Activated CD4-positive, alpha-beta memory T cell treated with anti-CD3 and anti-CD28 coated beads for 36 hours (primary cell): ENCODE results near the gene HOXC9. TPM values are rescaled to one million over a fixed set of nuclear protein-coding genes. Genes with fewer than 3 reads are reported as not detected.

ENCODE experiments used
- CTCF ChIA-PET: fragments of 350-600 bp; sonication (Branson Sonifier 250); formaldehyde crosslinking; loops from one replicate; lab custom pipeline; 2021; ENCODE audit warnings: antibody characterized with exemption, inconsistent platforms; lab: Charles Lee
- POLR2A ChIA-PET: fragments of 350-600 bp; sonication (Branson Sonifier 250); formaldehyde crosslinking; loops from one replicate; lab custom pipeline; 2021; ENCODE audit warnings: antibody characterized with exemption; lab: Charles Lee
- DNase-seq: peaks from one replicate; pipeline ENCODE4 v3.0.0-alpha.2; 2020
- H3K27ac Mint-ChIP-seq: one replicate; pipeline ENCODE4 v1.8.0; 2021; ENCODE audit warnings: mixed read lengths
- H3K27me3 Mint-ChIP-seq: one replicate; pipeline ENCODE4 v1.8.0; 2021; ENCODE audit warnings: mixed read lengths
- H3K36me3 Mint-ChIP-seq: one replicate; pipeline ENCODE4 v1.8.0; 2021; ENCODE audit warnings: mixed read lengths
- H3K4me1 Mint-ChIP-seq: one replicate; pipeline ENCODE4 v1.8.0; 2021; ENCODE audit warnings: low read depth, mixed read lengths
- H3K4me3 Mint-ChIP-seq: one replicate; pipeline ENCODE4 v1.8.0; 2021; ENCODE audit warnings: mild to moderate bottlenecking, mixed read lengths
- H3K9me3 Mint-ChIP-seq: one replicate; pipeline ENCODE4 v1.8.0; 2021; ENCODE audit warnings: mixed read lengths
- intact Hi-C: fragments of 100-400 bp; cut with micrococcal nuclease; formaldehyde crosslinking; loops from one replicate; pipeline ENCODE4 v1.15.1; 2023
- total RNA-seq, 2 experiments: library from RNA; stranded (reverse); gene quantifications; one replicate each; pipeline ENCODE4 v1.2.3, GENCODE V29; 2021

Gene HOXC9
- total RNA-seq, 2 experiments from 2014 or later, result not detected

DNA sequence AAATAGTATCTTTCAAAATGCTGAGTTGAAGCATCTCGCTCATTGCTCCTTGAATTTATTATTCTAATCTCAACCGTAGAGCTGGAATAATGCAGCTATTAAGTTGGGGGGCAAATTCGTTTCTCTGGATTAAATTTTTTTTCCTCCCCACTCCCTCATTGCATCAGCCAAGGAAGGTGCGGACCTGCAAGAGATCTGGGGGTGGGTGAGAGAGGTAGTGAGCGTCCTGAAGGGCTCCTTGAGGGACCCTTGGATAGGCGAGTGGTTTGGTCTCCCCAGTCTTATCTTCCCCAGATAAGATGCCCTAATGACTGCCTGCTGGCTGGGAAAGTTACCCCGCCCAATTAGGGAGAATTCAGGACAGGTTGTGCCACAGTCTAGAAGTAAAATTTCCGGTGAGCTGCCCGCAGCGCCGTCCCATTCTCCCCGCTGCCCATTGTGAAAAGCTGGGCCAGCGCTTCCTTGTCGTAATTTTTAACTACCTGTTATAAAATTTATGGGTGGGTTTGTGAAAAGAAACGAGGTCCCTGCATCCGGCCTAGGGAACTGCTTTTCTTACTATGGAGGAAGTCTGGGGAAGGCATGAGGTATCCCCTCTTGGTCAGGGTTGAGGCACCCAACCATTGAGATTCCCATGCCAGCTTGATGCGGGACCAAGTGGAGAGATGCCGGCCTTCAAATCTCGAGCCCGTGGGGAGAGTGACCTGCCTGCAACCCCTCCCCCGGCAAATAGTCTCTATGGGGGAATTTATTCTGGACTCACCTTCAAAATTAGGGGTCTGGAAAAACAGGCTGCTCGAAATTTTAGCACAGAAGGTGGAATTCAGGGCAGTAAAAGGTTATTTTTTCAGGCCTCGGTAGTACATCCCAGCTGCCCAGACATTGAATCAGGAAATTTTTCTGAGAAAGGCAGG is 15.3 kb downstream of the HOXC9 start:
- Mint-ChIP-seq H3K4me3 (no peak overlapping the region), H3K27me3 (peaks cover 70% of the 10 kb centered on the region), H3K27ac (peak overlapping the region; percentile 16), H3K9me3 (no peaks in the 10 kb centered on the region), H3K36me3 (no peaks in the 10 kb centered on the region), H3K4me1 (peaks cover 26% of the 10 kb centered on the region)
- no peak for DNase-seq
- POLR2A ChIA-PET, result no interaction called here
- intact Hi-C loops, result loop anchor here (5.0 kb wide), 1 partner anchor 33 kb away; no protein-coding TSS in a partner anchor
- CTCF ChIA-PET, result interaction anchor here (1.0 to 2.8 kb wide), 5 partner anchors 8 to 192 kb away, joined by 3 to 16 read pairs (median 5); partner anchors contain the start of gene HOXC5

DNA sequence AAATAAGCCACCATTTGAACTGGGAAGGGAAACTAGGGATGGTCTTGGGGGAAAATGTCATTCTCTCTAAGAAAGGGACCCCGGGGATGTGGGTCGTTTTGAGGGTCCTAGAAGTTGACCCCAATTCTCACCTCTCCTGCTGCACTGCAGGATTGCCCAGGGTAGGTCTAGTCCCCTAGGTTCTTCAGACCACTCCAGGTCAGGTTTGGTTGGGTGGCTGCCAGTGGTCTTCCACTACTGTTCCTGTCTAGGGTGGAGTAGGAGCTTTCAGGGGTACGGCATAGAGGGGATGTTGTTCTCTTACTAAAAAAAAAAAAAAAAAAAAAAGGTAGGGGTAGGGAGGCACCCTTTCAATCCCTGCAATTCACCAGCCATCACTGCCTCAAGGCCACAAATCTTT is 16.1 kb downstream of the HOXC9 start:
- no peaks in the 10 kb centered on the region for H3K36me3 Mint-ChIP-seq
- CTCF ChIA-PET, result interaction anchor here (0.9 to 2.8 kb wide), 8 partner anchors 9 to 199 kb away, joined by 3 to 26 read pairs (median 8); partner anchors contain the start of genes HOXC10 and HOXC5
- H3K4me3 Mint-ChIP-seq, result no peak overlapping the region
- DNase-seq, result no peak
- no peaks in the 10 kb centered on the region for H3K9me3 Mint-ChIP-seq
- H3K27ac Mint-ChIP-seq, result no peak overlapping the region
- intact Hi-C loops, result loop anchor here (2.0 to 5.0 kb wide), 2 partner anchors 17 to 34 kb away; partner anchors contain the start of gene HOXC5
- peaks cover 65% of the 10 kb centered on the region for H3K27me3 Mint-ChIP-seq
- POLR2A ChIA-PET, result no interaction called here
- peaks cover 24% of the 10 kb centered on the region for H3K4me1 Mint-ChIP-seq

DNA sequence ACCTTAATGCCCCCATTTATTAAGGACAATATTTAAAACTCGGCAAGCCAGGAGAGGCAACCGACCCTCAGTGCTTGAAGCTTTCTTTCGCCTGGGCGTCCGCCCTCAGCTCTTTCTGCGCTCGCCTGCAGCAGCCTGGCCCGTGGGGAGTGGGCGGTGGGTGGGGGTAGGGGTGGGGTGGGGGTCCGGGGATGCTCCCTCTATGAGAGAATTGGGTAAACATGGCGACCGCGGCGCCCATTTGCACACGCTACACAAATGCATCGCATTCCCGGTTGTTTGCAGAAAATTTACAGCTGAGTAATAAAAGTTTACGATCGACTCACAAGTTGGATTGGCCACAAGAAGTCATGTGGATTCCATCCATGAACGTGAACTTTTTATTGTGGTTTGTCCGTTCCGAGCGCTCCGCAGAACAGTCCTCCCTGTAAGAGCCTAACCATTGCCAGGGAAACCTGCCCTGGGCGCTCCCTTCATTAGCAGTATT is 16.6 kb downstream of the HOXC9 start:
- CTCF ChIA-PET, result interaction anchor here (0.9 to 2.8 kb wide), 10 partner anchors 9 to 198 kb away, joined by 3 to 26 read pairs (median 10); partner anchors contain the start of genes HOXC10 and HOXC5
- Mint-ChIP-seq H3K9me3 (no peaks in the 10 kb centered on the region), H3K27ac (no peak overlapping the region), H3K27me3 (peaks cover 64% of the 10 kb centered on the region), H3K36me3 (no peaks in the 10 kb centered on the region), H3K4me3 (no peak overlapping the region), H3K4me1 (peaks cover 20% of the 10 kb centered on the region)
- no peak for DNase-seq
- intact Hi-C loops, result loop anchor here (2.0 to 5.0 kb wide), 2 partner anchors 16 to 34 kb away; partner anchors contain the start of gene HOXC5
- POLR2A ChIA-PET, result no interaction called here

DNA sequence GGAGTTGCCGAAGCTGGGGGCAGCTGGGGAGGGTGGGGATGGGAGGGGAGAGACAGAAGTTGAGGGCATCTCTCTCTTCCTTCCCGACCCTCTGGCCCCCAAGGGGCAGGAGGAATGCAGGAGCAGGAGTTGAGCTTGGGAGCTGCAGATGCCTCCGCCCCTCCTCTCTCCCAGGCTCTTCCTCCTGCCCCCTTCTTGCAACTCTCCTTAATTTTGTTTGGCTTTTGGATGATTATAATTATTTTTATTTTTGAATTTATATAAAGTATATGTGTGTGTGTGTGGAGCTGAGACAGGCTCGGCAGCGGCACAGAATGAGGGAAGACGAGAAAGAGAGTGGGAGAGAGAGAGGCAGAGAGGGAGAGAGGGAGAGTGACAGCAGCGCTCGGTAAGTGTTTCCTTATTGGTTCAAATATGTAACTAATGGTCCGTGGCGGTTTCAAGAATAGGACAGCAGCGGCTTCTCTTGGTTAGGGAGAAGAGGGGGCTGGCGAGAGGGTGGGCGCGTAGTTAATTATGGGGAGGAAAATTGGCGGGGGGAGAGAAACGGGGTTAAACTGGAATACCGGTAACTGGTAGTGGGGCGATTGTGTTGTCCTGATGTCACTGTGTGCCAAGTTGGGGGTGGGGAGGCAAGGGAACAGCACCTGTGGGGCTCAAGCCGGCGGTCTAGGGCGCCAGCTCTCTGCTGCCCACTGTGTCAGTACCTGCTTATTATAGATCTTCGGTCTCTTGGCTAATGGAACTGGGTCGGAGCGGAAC is 17.2 kb downstream of the HOXC9 start:
- ChIA-PET CTCF (interaction anchor here (0.7 to 2.8 kb wide), 15 partner anchors 9 to 271 kb away, joined by 3 to 26 read pairs (median 5); partner anchors contain the start of genes HOXC10, HOXC5 and HOXC8), POLR2A (interaction anchor here (1.0 kb wide), 1 partner anchor 11 kb away, joined by 3 read pairs; no protein-coding TSS in a partner anchor)
- no peaks in the 10 kb centered on the region for H3K36me3 Mint-ChIP-seq
- H3K4me1 Mint-ChIP-seq, result peaks cover 19% of the 10 kb centered on the region
- no peaks in the 10 kb centered on the region for H3K9me3 Mint-ChIP-seq
- peak overlapping the region; percentile 72 for H3K4me3 Mint-ChIP-seq
- no peak for DNase-seq
- peaks cover 69% of the 10 kb centered on the region for H3K27me3 Mint-ChIP-seq
- no peak overlapping the region for H3K27ac Mint-ChIP-seq
- intact Hi-C loops, result loop anchor here (2.0 to 5.0 kb wide), 2 partner anchors 16 to 35 kb away; partner anchors contain the start of gene HOXC5

DNA sequence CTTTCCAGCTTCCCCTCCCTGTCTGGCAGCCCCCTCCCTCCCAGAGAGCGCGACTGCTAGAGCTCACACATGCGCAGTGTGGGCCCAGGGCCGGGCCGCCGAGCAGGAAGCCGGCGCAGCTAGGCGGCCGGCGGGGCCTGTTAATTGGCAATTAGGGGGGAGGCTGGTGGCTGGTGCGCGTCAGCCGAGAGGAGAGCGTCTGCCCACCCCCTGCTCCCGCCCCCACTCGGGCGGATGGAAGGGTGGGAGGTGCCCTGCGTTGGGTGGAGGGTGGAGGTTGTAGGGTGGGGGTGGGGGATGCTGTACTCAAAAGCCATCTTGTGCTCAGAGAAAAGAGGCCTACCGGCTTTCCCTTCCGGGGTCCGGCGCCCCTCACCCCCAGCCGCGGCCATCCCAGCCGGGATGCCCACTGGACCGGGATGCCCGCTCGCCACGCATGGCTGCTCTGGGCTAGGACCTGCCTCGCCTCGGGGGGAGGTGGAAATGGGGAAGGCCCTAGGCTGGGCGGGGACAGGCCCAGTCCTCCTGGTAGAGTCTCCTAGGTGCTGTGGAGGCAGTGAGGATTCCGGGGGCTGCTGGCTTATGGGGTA is 18.0 kb downstream of the HOXC9 start:
- POLR2A ChIA-PET, result interaction anchor here (1.0 kb wide), 1 partner anchor 11 kb away, joined by 3 read pairs; no protein-coding TSS in a partner anchor

DNA sequence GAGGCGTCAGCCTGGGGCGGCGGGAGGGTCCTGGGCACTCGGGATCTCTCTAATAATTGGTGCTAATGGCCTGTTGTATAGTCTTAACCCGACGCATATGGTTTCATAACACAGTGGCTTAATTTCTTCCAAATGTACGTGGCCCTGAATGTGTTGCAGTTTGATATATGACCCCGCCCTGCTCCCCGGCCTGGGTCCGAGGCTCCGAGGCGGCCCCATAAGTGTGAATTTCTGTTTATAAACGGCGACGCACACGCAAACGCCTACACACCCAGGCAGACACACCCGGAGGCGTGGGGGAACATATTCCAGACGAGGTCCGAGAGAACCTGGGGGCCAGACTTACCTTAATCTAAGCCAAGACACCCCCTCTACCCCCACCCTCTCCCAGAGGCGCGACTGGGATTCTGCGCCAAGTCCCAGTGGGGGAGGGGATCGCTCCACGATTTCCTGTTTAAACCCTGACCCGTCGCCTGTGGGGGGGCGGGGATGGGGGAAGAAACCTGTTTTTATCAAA is 18.6 kb downstream of the HOXC9 start:
- no peak for DNase-seq
- no peaks in the 10 kb centered on the region for H3K9me3 Mint-ChIP-seq
- peaks cover 19% of the 10 kb centered on the region for H3K4me1 Mint-ChIP-seq
- peak overlapping the region; percentile 72 for H3K4me3 Mint-ChIP-seq
- POLR2A ChIA-PET, result no interaction called here
- H3K36me3 Mint-ChIP-seq, result no peaks in the 10 kb centered on the region
- peaks cover 69% of the 10 kb centered on the region for H3K27me3 Mint-ChIP-seq
- intact Hi-C loops, result loop anchor here (5.0 kb wide), 1 partner anchor 36 kb away; no protein-coding TSS in a partner anchor
- CTCF ChIA-PET, result interaction anchor here (0.7 to 2.2 kb wide), 4 partner anchors 13 to 183 kb away, joined by 3 to 11 read pairs (median 10); partner anchors contain the start of gene HOXC10
- no peak overlapping the region for H3K27ac Mint-ChIP-seq

More for the DNA sequence above, 18.0 kb downstream of the HOXC9 start:
- CTCF ChIA-PET, result interaction anchor here (0.7 to 2.8 kb wide), 14 partner anchors 9 to 271 kb away, joined by 3 to 26 read pairs (median 6); partner anchors contain the start of genes HOXC10, HOXC5 and HOXC8
- no peaks in the 10 kb centered on the region for H3K9me3 Mint-ChIP-seq
- intact Hi-C loops, result loop anchor here (2.0 to 5.0 kb wide), 2 partner anchors 15 to 36 kb away; partner anchors contain the start of gene HOXC5
- H3K4me3 Mint-ChIP-seq, result peak overlapping the region; percentile 72
- peaks cover 69% of the 10 kb centered on the region for H3K27me3 Mint-ChIP-seq
- DNase-seq, result peak; percentile 73
- H3K36me3 Mint-ChIP-seq, result no peaks in the 10 kb centered on the region
- H3K27ac Mint-ChIP-seq, result no peak overlapping the region
- H3K4me1 Mint-ChIP-seq, result peaks cover 19% of the 10 kb centered on the region

DNA sequence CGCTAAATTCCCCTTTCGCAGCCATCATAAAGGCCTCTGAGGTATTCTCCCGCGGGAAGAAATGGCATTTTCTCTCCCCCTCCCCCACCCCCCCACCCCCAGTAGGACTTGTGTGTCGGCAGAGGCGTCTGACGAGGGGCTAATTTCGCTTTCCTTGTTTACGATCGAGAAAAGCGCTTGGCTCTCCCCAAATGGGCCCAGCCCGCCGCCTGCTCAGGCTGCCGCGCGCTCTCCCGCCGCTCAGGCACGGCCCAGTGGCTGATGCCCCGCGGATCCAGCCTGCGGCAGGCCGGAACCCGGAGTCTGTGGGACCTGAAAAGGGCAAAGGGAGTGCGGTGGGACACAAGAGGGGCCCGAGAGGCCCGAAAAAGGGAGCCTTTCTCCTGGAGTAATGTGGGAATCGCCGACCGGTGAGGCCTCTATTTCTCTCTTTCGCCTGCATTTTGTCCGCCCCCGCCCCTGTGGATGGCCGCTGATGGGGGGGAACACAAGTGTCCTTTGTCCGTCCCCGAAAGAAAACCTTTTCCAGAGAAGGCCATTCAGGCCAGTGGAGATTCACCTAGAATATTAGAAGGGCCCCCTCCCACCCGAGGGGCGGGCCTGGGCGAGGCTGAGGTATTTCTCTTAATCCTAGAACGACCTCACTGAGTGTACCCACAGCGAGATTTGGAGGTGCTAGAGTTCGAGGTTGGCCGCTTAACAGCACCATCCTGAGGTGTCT is 19.3 kb downstream of the HOXC9 start:
- ChIA-PET CTCF (no interaction called here), POLR2A (no interaction called here)
- no peak for DNase-seq
- Mint-ChIP-seq H3K9me3 (no peaks in the 10 kb centered on the region), H3K4me1 (peaks cover 19% of the 10 kb centered on the region), H3K4me3 (no peak overlapping the region), H3K36me3 (no peaks in the 10 kb centered on the region), H3K27ac (no peak overlapping the region), H3K27me3 (peaks cover 70% of the 10 kb centered on the region)
- intact Hi-C loops, result loop anchor here (5.0 kb wide), 1 partner anchor 37 kb away; no protein-coding TSS in a partner anchor

DNA sequence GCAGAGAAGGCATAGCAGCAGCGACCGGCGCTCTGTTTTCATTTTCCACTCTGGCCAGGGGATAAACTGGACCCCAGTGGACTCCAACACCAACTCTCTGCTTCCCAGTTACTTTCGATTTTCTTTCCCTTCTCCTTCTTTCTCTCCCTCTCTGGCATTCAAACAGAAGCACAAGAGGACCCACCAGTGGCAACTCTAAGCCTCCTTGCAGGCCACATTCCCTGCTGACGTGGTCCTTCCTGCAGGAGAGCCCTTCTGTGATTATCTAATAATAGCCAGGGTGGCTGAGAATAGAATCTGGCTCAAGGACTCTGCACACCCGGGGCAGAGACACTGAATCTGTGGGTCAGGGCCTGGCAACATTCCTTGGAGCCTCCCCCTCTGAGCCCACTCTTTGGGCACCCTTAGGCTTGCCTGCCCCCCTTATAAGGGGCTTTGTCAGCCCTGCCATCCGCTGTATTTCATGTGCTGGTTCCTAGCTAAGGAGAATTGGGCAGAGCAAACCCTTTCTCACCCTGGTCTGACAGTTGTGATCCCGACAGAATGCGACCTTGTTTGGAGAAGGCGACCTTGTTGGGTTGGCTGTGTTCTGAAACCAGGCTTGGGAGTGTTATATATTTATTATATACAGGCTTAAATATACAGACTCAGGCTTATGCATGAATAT is 20.1 kb downstream of the HOXC9 start:
- H3K27ac Mint-ChIP-seq, result no peak overlapping the region
- H3K36me3 Mint-ChIP-seq, result no peaks in the 10 kb centered on the region
- intact Hi-C loops, result loop anchor here (5.0 kb wide), 1 partner anchor 38 kb away; no protein-coding TSS in a partner anchor
- H3K27me3 Mint-ChIP-seq, result peaks cover 67% of the 10 kb centered on the region
- DNase-seq, result no peak
- H3K9me3 Mint-ChIP-seq, result no peaks in the 10 kb centered on the region
- CTCF ChIA-PET, result interaction anchor here (0.6 kb wide), 1 partner anchor 187 kb away, joined by 3 read pairs; no protein-coding TSS in a partner anchor
- no peak overlapping the region for H3K4me3 Mint-ChIP-seq
- peaks cover 11% of the 10 kb centered on the region for H3K4me1 Mint-ChIP-seq
- POLR2A ChIA-PET, result no interaction called here

DNA sequence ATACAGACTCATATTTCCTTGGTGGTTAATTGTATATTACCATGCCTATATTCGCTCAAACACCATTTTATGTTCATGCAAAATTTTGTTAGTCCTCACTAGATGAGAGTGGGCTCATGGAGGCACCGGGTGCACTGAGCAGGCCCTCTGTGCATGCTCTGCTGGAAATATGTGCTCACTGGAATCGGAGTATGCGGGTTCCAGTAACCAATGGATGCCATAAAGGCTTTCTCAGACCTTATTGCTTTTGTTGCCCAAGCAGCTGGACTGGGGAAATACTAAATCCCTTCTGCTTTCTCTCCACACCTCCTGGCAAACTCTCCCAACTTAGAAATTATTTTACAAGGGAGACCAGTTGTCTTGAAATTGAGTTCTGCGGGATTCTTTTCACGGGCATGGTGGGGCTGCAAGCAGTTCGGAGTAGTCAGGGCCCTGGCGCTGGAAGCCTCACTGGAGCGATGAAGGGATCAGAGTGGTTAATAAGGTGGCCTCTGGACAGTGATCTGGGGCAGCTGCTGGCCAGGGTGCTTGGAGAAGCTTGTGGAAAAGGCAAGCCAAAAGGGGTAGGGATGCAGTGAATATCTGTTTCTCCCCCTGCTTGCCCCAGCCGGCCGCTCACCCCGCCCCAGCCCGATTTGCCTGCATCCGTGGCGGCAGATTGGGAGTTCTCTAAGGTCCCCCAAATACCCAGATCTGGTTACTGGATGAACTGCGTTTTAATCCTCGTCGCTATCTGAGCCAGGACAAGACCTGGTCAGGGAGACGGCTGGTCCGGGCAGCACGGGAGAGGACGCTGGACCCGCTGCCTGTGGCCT is 20.8 kb downstream of the HOXC9 start:
- CTCF ChIA-PET, result interaction anchor here (0.6 kb wide), 1 partner anchor 187 kb away, joined by 3 read pairs; no protein-coding TSS in a partner anchor

More for the DNA sequence above, 20.8 kb downstream of the HOXC9 start:
- H3K9me3 Mint-ChIP-seq, result no peaks in the 10 kb centered on the region
- H3K27me3 Mint-ChIP-seq, result peaks cover 66% of the 10 kb centered on the region
- no peak overlapping the region for H3K4me3 Mint-ChIP-seq
- H3K27ac Mint-ChIP-seq, result no peak overlapping the region
- DNase-seq, result no peak
- H3K4me1 Mint-ChIP-seq, result peaks cover 7% of the 10 kb centered on the region
- POLR2A ChIA-PET, result no interaction called here
- no peaks in the 10 kb centered on the region for H3K36me3 Mint-ChIP-seq
- intact Hi-C loops, result no loop called here
